A549 (cell line): ENCODE results near the gene RAMP1.

Experiments
- CBX8 ChIP-seq: fragments of 200-600 bp; sonication (generic); IDR thresholded peaks from 2 replicates; pipeline ENCODE4 v1.6.1; 2016
- CEBPB ChIP-seq, 2 experiments: fragments of >200 bp in 1 of 2; sonication (Bioruptor Twin) in 1 of 2; formaldehyde crosslinking in 1 of 2; IDR thresholded peaks; 2 replicates each; pipeline ENCODE4 v1.6.1; 2012 to 2016
- CTCF ChIP-seq: fragments of >200 bp; sonication (Bioruptor Twin); formaldehyde crosslinking; IDR thresholded peaks from 3 replicates; pipeline ENCODE4 v1.5.1; 2016
- EP300 ChIP-seq, 2 experiments: fragments of >200 bp; sonication (Bioruptor Twin); formaldehyde crosslinking; IDR thresholded peaks; 2 replicates in 1 of 2; 3 replicates in 1 of 2; pipeline ENCODE4 v1.6.1; 2016 to 2017
- HMGXB4 ChIP-seq: fragments of 250-450 bp; sonication (Bioruptor Pico); IDR thresholded peaks from 2 replicates; pipeline ENCODE4 v1.5.0; 2021; ENCODE audit warnings: mild to moderate bottlenecking, moderate library complexity, borderline replicate concordance
- MYC ChIP-seq: IDR thresholded peaks from 2 replicates; pipeline ENCODE4 v1.6.1; 2012; ENCODE audit warnings: mild to moderate bottlenecking, inconsistent platforms, low read length, improper control_type of control experiment, borderline replicate concordance
- NR3C1 ChIP-seq: fragments of >200 bp; sonication (Bioruptor Twin); formaldehyde crosslinking; IDR thresholded peaks from 3 replicates; pipeline ENCODE4 v1.6.1; 2017
- POLR2A ChIP-seq: IDR thresholded peaks from 2 replicates; pipeline ENCODE4 v1.6.1; 2012; ENCODE audit warnings: mild to moderate bottlenecking, low read length
- RAD21 ChIP-seq, 2 experiments: fragments of >200 bp in 1 of 2; sonication (Bioruptor Twin) in 1 of 2; formaldehyde crosslinking in 1 of 2; IDR thresholded peaks in 1 of 2; conservative IDR thresholded peaks in 1 of 2; 2 replicates in 1 of 2; 3 replicates in 1 of 2; pipeline ENCODE4 v1.6.1; 2012 to 2018; ENCODE audit warnings: inconsistent platforms in 1 of 2
- SREBF2 ChIP-seq: fragments of 450-650 bp; IDR thresholded peaks from 2 replicates; pipeline ENCODE4 v1.6.1; 2014; ENCODE audit warnings: mild to moderate bottlenecking, moderate library complexity

GRCh38 chr2:237892478-237892877 is 33.1 kb downstream of the RAMP1 start:
- TF ChIP-seq CTCF (no peak), POLR2A (no peak), EP300 (IDR thresholded peaks at IDR 0.05) (no peak), CEBPB (IDR thresholded peaks at IDR 0.05) (no peak), RAD21 (conservative IDR thresholded peaks at IDR 0.05 in 1 of 2, IDR thresholded peaks at IDR 0.05 in 1 of 2) (no peak), SREBF2 (no peak), MYC (no peak), CBX8 (no peak), HMGXB4 (CRISPR knock-in tag) (no peak), NR3C1 (no peak)
